Measurements from ENCODE around the gene PDE1C.

PDE1C gene

GRCh38 chr7:31938650-31939049 lies 131.6 kb downstream of the PDE1C start:
- no peak for DNase-seq (ENCODE audit: low spot score)

GRCh38 chr7:31937982-31938381 lies 132.2 kb downstream of the PDE1C start:
- DNase-seq (ENCODE audit: low spot score), result no peak

- no peak for DNase-seq (ENCODE audit: low spot score)
These were observed 134.8 kb downstream of the PDE1C start for GRCh38 chr7:31935124-31936054.

- DNase-seq (ENCODE audit: low spot score), result no peak
These were observed 135.7 kb downstream of the PDE1C start for GRCh38 chr7:31934551-31934950.

GRCh38 chr7:31933481-31933880 lies 136.7 kb downstream of the PDE1C start:
- DNase-seq (ENCODE audit: low spot score), result no peak

GRCh38 chr7:31926991-31927584 lies 143.1 kb downstream of the PDE1C start:
- no peak for DNase-seq (ENCODE audit: low spot score)

- DNase-seq (ENCODE audit: low spot score), result no peak
These were observed 144.3 kb downstream of the PDE1C start for GRCh38 chr7:31925753-31926454.

- DNase-seq (ENCODE audit: low spot score), result no peak
These were observed 146.0 kb downstream of the PDE1C start for GRCh38 chr7:31924251-31924650.

- DNase-seq (ENCODE audit: low spot score), result no peak
These were observed 147.4 kb downstream of the PDE1C start for GRCh38 chr7:31922848-31923247.

- DNase-seq (ENCODE audit: low spot score), result no peak
These were observed 149.2 kb downstream of the PDE1C start for GRCh38 chr7:31921047-31921446.

- DNase-seq (ENCODE audit: low spot score), result no peak
These were observed 150.4 kb downstream of the PDE1C start for GRCh38 chr7:31919678-31920369.

GRCh38 chr7:31918706-31919393 lies 151.4 kb downstream of the PDE1C start:
- no peak for DNase-seq (ENCODE audit: low spot score)

GRCh38 chr7:31917256-31917655 lies 153.0 kb downstream of the PDE1C start:
- DNase-seq (ENCODE audit: low spot score), result no peak

GRCh38 chr7:31910191-31910590 lies 160.0 kb downstream of the PDE1C start:
- DNase-seq (ENCODE audit: low spot score), result no peak

- no peak for DNase-seq (ENCODE audit: low spot score)
These were observed 163.6 kb downstream of the PDE1C start for GRCh38 chr7:31906479-31907171.

- no peak for DNase-seq (ENCODE audit: low spot score)
These were observed 166.2 kb downstream of the PDE1C start for GRCh38 chr7:31903962-31904361.

- DNase-seq (ENCODE audit: low spot score), result no peak
These were observed 170.8 kb downstream of the PDE1C start for GRCh38 chr7:31899356-31899927.

GRCh38 chr7:31896925-31897324 lies 173.3 kb downstream of the PDE1C start:
- no peak for DNase-seq (ENCODE audit: low spot score)

GRCh38 chr7:31894308-31894707 lies 175.9 kb downstream of the PDE1C start:
- no peak for DNase-seq (ENCODE audit: low spot score)

- no peak for DNase-seq (ENCODE audit: low spot score)
These were observed 176.8 kb downstream of the PDE1C start for GRCh38 chr7:31893365-31893764.

All from CD4-positive, alpha-beta T cell treated with Interleukin-6 at 100 ng/mL for 8 hours (primary cell).